Measurements from ENCODE around the gene FAIM. TPM values are rescaled to one million over a fixed set of nuclear protein-coding genes. Genes with fewer than 3 reads are reported as not detected.
"Not testable (repeated sequence)": the region's sequence is repeated elsewhere in the genome, so short reads cannot be mapped to it uniquely, and the experiment has no call there.

The FAIM gene
- total RNA-seq, 1 experiment from 2014 or later, result 18.4 TPM

GRCh38 chr3:138678874-138679392 is 70.4 kb downstream of the FAIM start:
- DNase-seq (ENCODE audit: low read depth), result no peak

GRCh38 chr3:138680974-138681373 is 72.4 kb downstream of the FAIM start:
- DNase-seq (ENCODE audit: low read depth), result not testable (repeated sequence)

GRCh38 chr3:138681463-138682220 is 73.1 kb downstream of the FAIM start:
- DNase-seq (ENCODE audit: low read depth), result no peak

DNA sequence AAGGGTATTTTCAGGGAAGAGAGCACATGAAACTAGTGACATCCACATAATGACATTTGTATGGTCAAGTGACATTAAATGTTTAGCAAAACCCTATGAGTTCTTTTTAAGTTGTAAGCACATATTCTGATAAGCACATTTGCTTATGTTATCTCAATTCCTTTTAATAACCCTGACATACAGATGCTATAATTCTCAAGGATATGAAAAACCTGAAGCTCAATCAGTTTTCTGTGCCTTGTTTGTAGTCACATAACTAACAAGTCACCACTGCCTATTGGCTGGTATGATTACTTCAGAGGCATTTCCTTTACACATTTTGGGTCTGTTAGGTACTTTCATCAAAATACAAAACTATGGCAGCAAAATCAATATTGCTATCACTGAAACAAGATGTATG is 74.1 kb downstream of the FAIM start:
- no peak for DNase-seq (ENCODE audit: low read depth)

Other genes starting within 250 kb of the FAIM start
- 0.15 and 0.52 TPM in 2 replicates for gene ESYT3, start 174.2 kb upstream of the FAIM start, total RNA-seq (2014; rRNA removed; shearing (Covaris generic))
- 28.0 and 42.4 TPM in 2 replicates for gene CEP70, start 14.5 kb upstream of the FAIM start, total RNA-seq (2014; rRNA removed; shearing (Covaris generic))
- 7.6 and 21.9 TPM in 2 replicates for gene PIK3CB, start 226.2 kb downstream of the FAIM start, total RNA-seq (2014; rRNA removed; shearing (Covaris generic))